H1 (cell line): ENCODE measurements around the gene CNTN5. TPM values are rescaled to one million over a fixed set of nuclear protein-coding genes. Genes with fewer than 3 reads are reported as not detected.

Experiments used
- CTCF ChIA-PET: fragments of 300-600 bp; sonication (Branson Sonifier 250); formaldehyde crosslinking; loops from one replicate; lab custom pipeline; 2021; ENCODE audit not compliant: partially characterized antibody; lab: Charles Lee
- POLR2A ChIA-PET: fragments of 300-600 bp; sonication (Branson Sonifier 250); formaldehyde crosslinking; loops from one replicate; lab custom pipeline; 2021; ENCODE audit warnings: inconsistent platforms; ENCODE audit not compliant: partially characterized antibody; lab: Charles Lee
- DNase-seq, 2 experiments: peaks; one replicate each; pipeline versions ENCODE4 v3.0.0 to v3.0.0-alpha.2; 2010 to 2022; ENCODE audit warnings: low spot score in 2 of 2, low read depth in 1 of 2, mixed read lengths in 1 of 2
- FAIRE-seq: peaks from 2 replicates; lab custom pipeline; 2011; peaks lifted over from hg19 to GRCh38; lab: Jason Lieb, UNC
- H2AFZ ChIP-seq: 2 replicates; pipeline ENCODE4 v1.8.1; 2012; ENCODE audit warnings: low read length, inconsistent platforms
- H2AK5ac ChIP-seq: 2 replicates; pipeline ENCODE4 v1.6.1; 2013; ENCODE audit warnings: low read depth, low read length
- H2BK120ac ChIP-seq: replicated peaks from 2 replicates; pipeline ENCODE3; 2013; ENCODE audit warnings: low read depth, low read length, inconsistent platforms
- H2BK12ac ChIP-seq: 2 replicates; pipeline ENCODE4 v1.6.1; 2013; ENCODE audit warnings: low read depth, low read length
- H2BK15ac ChIP-seq: 2 replicates; pipeline ENCODE4 v1.6.1; 2013; ENCODE audit warnings: low read length
- H2BK20ac ChIP-seq: 2 replicates; pipeline ENCODE4 v1.6.1; 2013; ENCODE audit warnings: low read length
- H2BK5ac ChIP-seq: 2 replicates; pipeline ENCODE4 v1.6.1; 2013; ENCODE audit warnings: low read depth, low read length
- H3K14ac ChIP-seq: 2 replicates; pipeline ENCODE4 v1.6.1; 2013; ENCODE audit warnings: inconsistent platforms; ENCODE audit not compliant: insufficient read length
- H3K18ac ChIP-seq: 2 replicates; pipeline ENCODE4 v1.6.1; 2013; ENCODE audit warnings: low read length; ENCODE audit errors: extremely low read depth
- H3K23ac ChIP-seq: 2 replicates; pipeline ENCODE4 v1.6.1; 2013; ENCODE audit warnings: inconsistent platforms; ENCODE audit not compliant: insufficient read length
- H3K23me2 ChIP-seq: 2 replicates; pipeline ENCODE4 v1.6.1; 2013; ENCODE audit warnings: low read depth, low read length
- H3K27ac ChIP-seq: 2 replicates; pipeline ENCODE4 v1.6.1; 2011; ENCODE audit warnings: low read depth, low read length, inconsistent platforms
- H3K27me3 ChIP-seq, 4 experiments: replicated peaks in 1 of 4; 1 replicate in 1 of 4; 2 replicates in 3 of 4; pipeline versions ENCODE4 v1.6.1 to v1.8.1; 2011 to 2013; ENCODE audit warnings: low read length in 3 of 4, mild to moderate bottlenecking in 3 of 4, inconsistent platforms in 2 of 4, mixed read lengths in 2 of 4, moderate library complexity in 1 of 4; ENCODE audit not compliant: control insufficient read depth in 3 of 4, insufficient read depth in 3 of 4; ENCODE audit errors: extremely low read depth in 1 of 4
- H3K36me3 ChIP-seq, 4 experiments: 2 replicates each; pipeline versions ENCODE4 v1.6.1 to v1.8.1; 2011 to 2013; ENCODE audit warnings: mild to moderate bottlenecking in 4 of 4, low read length in 3 of 4, moderate library complexity in 2 of 4, control low read depth in 1 of 4, inconsistent platforms in 1 of 4; ENCODE audit not compliant: insufficient read depth in 4 of 4, control insufficient read depth in 2 of 4
- H3K4ac ChIP-seq: replicated peaks from 2 replicates; pipeline ENCODE3; 2013; ENCODE audit warnings: low read length, low read depth, mixed read lengths, inconsistent platforms; ENCODE audit not compliant: insufficient read length
- H3K4me1 ChIP-seq, 4 experiments: replicated peaks in 1 of 4; 1 replicate in 1 of 4; 2 replicates in 3 of 4; pipeline versions ENCODE4 v1.6.1 to v1.8.1; 2011 to 2013; ENCODE audit warnings: low read length in 3 of 4, inconsistent platforms in 2 of 4, mixed read lengths in 1 of 4; ENCODE audit not compliant: insufficient read depth in 4 of 4, control insufficient read depth in 3 of 4
- H3K4me2 ChIP-seq, 2 experiments: 2 replicates each; pipeline versions ENCODE4 v1.6.1 to v1.8.1; 2011 to 2013; ENCODE audit warnings: low read depth in 2 of 2, low read length in 2 of 2, control low read depth in 1 of 2, inconsistent platforms in 1 of 2, mild to moderate bottlenecking in 1 of 2; ENCODE audit not compliant: insufficient read depth in 1 of 2
- H3K4me3 ChIP-seq, 4 experiments: fragments of 200-600, 300-600 bp in 1 of 4; sonication (generic), shearing (Covaris generic), sonication (Bioruptor Twin) in 1 of 4; 2 replicates each; pipeline versions ENCODE4 v1.5.1 to v1.8.1; 2011 to 2016; ENCODE audit warnings: low read length in 4 of 4, low read depth in 3 of 4, control low read depth in 2 of 4, inconsistent platforms in 2 of 4, mild to moderate bottlenecking in 2 of 4, mixed read lengths in 1 of 4, moderate library complexity in 1 of 4; ENCODE audit not compliant: insufficient read depth in 2 of 4; ENCODE audit errors: extremely low read depth in 1 of 4
- H3K56ac ChIP-seq: replicated peaks from 2 replicates; pipeline ENCODE3; 2013; ENCODE audit warnings: low read depth, mild to moderate bottlenecking, mixed read lengths, low read length, inconsistent platforms; ENCODE audit not compliant: insufficient read length
- H3K79me1 ChIP-seq: 2 replicates; pipeline ENCODE4 v1.6.1; 2013; ENCODE audit warnings: low read depth, low read length, control low read depth
- H3K79me2 ChIP-seq, 2 experiments: 2 replicates each; pipeline versions ENCODE4 v1.6.1 to v1.8.1; 2012 to 2013; ENCODE audit warnings: low read length in 2 of 2, mild to moderate bottlenecking in 2 of 2, inconsistent platforms in 1 of 2; ENCODE audit not compliant: insufficient read depth in 2 of 2, control insufficient read depth in 1 of 2
- H3K9ac ChIP-seq, 4 experiments: replicated peaks in 1 of 4; 1 replicate in 1 of 4; 2 replicates in 3 of 4; pipeline versions ENCODE4 v1.6.1 to v1.8.1; 2011 to 2013; ENCODE audit warnings: low read depth in 3 of 4, low read length in 3 of 4, control low read depth in 2 of 4, mild to moderate bottlenecking in 2 of 4, moderate library complexity in 2 of 4, inconsistent platforms in 1 of 4; ENCODE audit errors: extremely low read depth in 1 of 4
- H3K9me3 ChIP-seq, 2 experiments: 2 replicates each; pipeline versions ENCODE4 v1.6.1 to v1.8.1; 2012 to 2013; ENCODE audit warnings: mild to moderate bottlenecking in 2 of 2, moderate library complexity in 2 of 2, control low read depth in 1 of 2, inconsistent platforms in 1 of 2, low read depth in 1 of 2, low read length in 1 of 2, mixed read lengths in 1 of 2; ENCODE audit not compliant: insufficient read depth in 2 of 2
- H4K20me1 ChIP-seq, 2 experiments: replicated peaks in 1 of 2; 2 replicates each; pipeline versions ENCODE3 to v1.8.1; 2011 to 2013; ENCODE audit warnings: inconsistent platforms in 2 of 2, low read length in 2 of 2, mild to moderate bottlenecking in 1 of 2; ENCODE audit not compliant: insufficient read depth in 2 of 2, control insufficient read depth in 1 of 2
- H4K5ac ChIP-seq: 2 replicates; pipeline ENCODE4 v1.6.1; 2013; ENCODE audit warnings: low read length, low read depth, mixed read lengths, inconsistent platforms; ENCODE audit not compliant: insufficient read length
- H4K8ac ChIP-seq: 2 replicates; pipeline ENCODE4 v1.8.0; 2013; ENCODE audit warnings: mild to moderate bottlenecking, moderate library complexity, low read length, inconsistent platforms; ENCODE audit not compliant: insufficient read depth; ENCODE audit errors: extremely low read depth
- H4K91ac ChIP-seq: replicated peaks from 2 replicates; pipeline ENCODE3; 2013; ENCODE audit warnings: low read length, mixed read lengths, inconsistent platforms; ENCODE audit not compliant: insufficient read length
- ATF2 ChIP-seq: IDR thresholded peaks from 2 replicates; pipeline ENCODE4 v1.6.1; 2012; ENCODE audit warnings: low read length, inconsistent platforms
- BCL11A ChIP-seq, 2 experiments: IDR thresholded peaks; one replicate each; pipeline ENCODE4 v1.6.1; 2011; ENCODE audit warnings: low read depth in 2 of 2, low read length in 2 of 2, mild to moderate bottlenecking in 2 of 2
- CEBPB ChIP-seq: IDR thresholded peaks from 2 replicates; pipeline ENCODE4 v1.6.1; 2012; ENCODE audit warnings: low read depth, low read length
- CREB1 ChIP-seq: IDR thresholded peaks from 2 replicates; pipeline ENCODE4 v1.6.1; 2012; ENCODE audit warnings: inconsistent platforms
- EGR1 ChIP-seq: IDR thresholded peaks from 2 replicates; pipeline ENCODE4 v1.6.1; 2011; ENCODE audit warnings: low read depth, low read length, borderline replicate concordance
- GABPA ChIP-seq: IDR thresholded peaks from 2 replicates; pipeline ENCODE4 v1.6.1; 2011; ENCODE audit warnings: mild to moderate bottlenecking, low read length, moderate library complexity, borderline replicate concordance; ENCODE audit not compliant: insufficient read depth
- KDM1A ChIP-seq: fragments of 200-600, 300-600 bp; sonication (generic); IDR thresholded peaks from 2 replicates; pipeline ENCODE4 v1.7.1; 2016; ENCODE audit warnings: mild to moderate bottlenecking, low read length, borderline replicate concordance
- MAFK ChIP-seq: IDR thresholded peaks from 2 replicates; pipeline ENCODE4 v1.6.1; 2012; ENCODE audit warnings: low read depth, mild to moderate bottlenecking, improper control_type of control experiment, low read length
- POLR2A ChIP-seq, 2 experiments: IDR thresholded peaks; 1 replicate in 1 of 2; 2 replicates in 1 of 2; pipeline ENCODE4 v1.6.1; 2011; ENCODE audit warnings: low read depth in 2 of 2, low read length in 2 of 2, mild to moderate bottlenecking in 2 of 2; ENCODE audit errors: control extremely low read depth in 1 of 2
- SIN3A ChIP-seq, 2 experiments: IDR thresholded peaks in 1 of 2; conservative IDR thresholded peaks in 1 of 2; 2 replicates each; pipeline ENCODE4 v1.6.1; 2011 to 2012; ENCODE audit warnings: low read length in 2 of 2, improper control_type of control experiment in 1 of 2, low read depth in 1 of 2, mild to moderate bottlenecking in 1 of 2
- SIX5 ChIP-seq: IDR thresholded peaks from 2 replicates; pipeline ENCODE4 v1.6.1; 2011; ENCODE audit warnings: mild to moderate bottlenecking, low read depth, low read length
- SRF ChIP-seq: IDR thresholded peaks from 2 replicates; pipeline ENCODE4 v1.6.1; 2011; ENCODE audit warnings: mild to moderate bottlenecking, low read depth, low read length, moderate library complexity
- USF2 ChIP-seq: IDR thresholded peaks from 2 replicates; pipeline ENCODE4 v1.6.1; 2011; ENCODE audit warnings: low read length, improper control_type of control experiment
- WGBS, 2 experiments: shearing (Covaris generic) in 1 of 2; methylation state at CpG; one replicate each; pipeline versions ENCODE4 v1.1.6 to v1.1.7; 2013 to 2015; ENCODE audit warnings: low lambda C conversion rate in 2 of 2, mixed read lengths in 2 of 2, inconsistent platforms in 1 of 2, low coverage in 1 of 2, missing lambda C conversion rate in 1 of 2; ENCODE audit not compliant: insufficient replicate concordance in 2 of 2, insufficient coverage in 1 of 2, insufficient read length in 1 of 2; ENCODE audit errors: extremely low coverage in 1 of 2, missing lambda C conversion rate in 1 of 2; 5-methylcytosine and 5-hydroxymethylcytosine counted together
- polyA plus RNA-seq, 7 experiments: library from polyadenylated mRNA; depleted of rRNA in 3 of 7; stranded (reverse) in 5 of 7; unstranded in 2 of 7; fragments of >200 nt in 5 of 7; fragments of 200-250 nt in 2 of 7; gene quantifications; 1 replicate in 5 of 7; 2 replicates in 1 of 7; 4 replicates in 1 of 7; pipeline versions ENCODE4 v1.2.1 to v1.2.3, GENCODE V29; 2011 to 2013; ENCODE audit warnings: missing spikeins in 2 of 7, mixed read lengths in 2 of 7
- total RNA-seq: library from RNA; stranded (reverse); fragmentation: NEBNext Ultra II Directional; extraction: Animal tissue kit (Norgen Biotek cat#: 25700); gene quantifications from 2 replicates; pipeline ENCODE4 v1.2.1, GENCODE V29; 2021

The CNTN5 gene
- total and polyA plus RNA-seq, 2 of the 8 experiments (the other 6 are each of a cell fraction or from before 2014, with no cell fraction given) = not detected

GRCh38 chr11:100031973-100032372 is 1011.2 kb downstream of the CNTN5 start:
- H3K27ac ChIP-seq = no peak overlapping the region
- H4K8ac ChIP-seq = no peak overlapping the region
- H3K23ac ChIP-seq = no peak overlapping the region
- ChIA-PET POLR2A (no interaction called here), CTCF (no interaction called here)
- H2BK5ac ChIP-seq = no peak overlapping the region
- no peak overlapping the region for H2BK15ac ChIP-seq
- H3K4me3 ChIP-seq = no peak overlapping the region
- H3K4me2 ChIP-seq = no peak overlapping the region
- H3K9me3 ChIP-seq = no peaks in the 10 kb centered on the region; a peak in 1 of 4 replicates
- 100% methylated on average over 1 of the region's 1 CpG; no CpG with 5 or more reads in 1 of the 2 experiments for WGBS, 2 experiments
- H3K18ac ChIP-seq = no peak overlapping the region
- H3K27me3 ChIP-seq = no peaks in the 10 kb centered on the region
- H3K4me1 ChIP-seq = no peaks in the 10 kb centered on the region
- H3K79me2 ChIP-seq = no peaks in the 10 kb centered on the region
- no peak overlapping the region for H3K9ac ChIP-seq
- H2AK5ac ChIP-seq = no peak overlapping the region
- H4K20me1 ChIP-seq = no peaks in the 10 kb centered on the region
- no peaks in the 10 kb centered on the region for H3K79me1 ChIP-seq
- no peak overlapping the region for H2AFZ ChIP-seq
- H3K23me2 ChIP-seq = no peaks in the 10 kb centered on the region
- H3K14ac ChIP-seq = no peak overlapping the region
- no peak overlapping the region for H3K4ac ChIP-seq
- H4K5ac ChIP-seq = no peak overlapping the region
- no peak overlapping the region for H2BK20ac ChIP-seq
- H3K56ac ChIP-seq = no peak overlapping the region
- no peaks in the 10 kb centered on the region for H3K36me3 ChIP-seq
- DNase-seq (no peak), FAIRE-seq (no peak)
- H4K91ac ChIP-seq = no peak overlapping the region
- no peak overlapping the region for H2BK12ac ChIP-seq
- no peak overlapping the region for H2BK120ac ChIP-seq
- no peak for TF ChIP-seq ATF2
- no peak for TF ChIP-seq POLR2A (IDR thresholded peaks at IDR 0.05; ENCODE audit: control extremely low read depth in 1 of 2, low read depth in 2 of 2, low read length in 2 of 2)
- no peak for TF ChIP-seq SIX5
- no peak for TF ChIP-seq SIN3A (conservative IDR thresholded peaks at IDR 0.05 in 1 of 2, IDR thresholded peaks at IDR 0.05 in 1 of 2; ENCODE audit: low read depth in 1 of 2, low read length in 2 of 2)
- TF ChIP-seq USF2 = no peak
- no peak for TF ChIP-seq EGR1
- no peak for TF ChIP-seq GABPA
- no peak for TF ChIP-seq SRF
- TF ChIP-seq KDM1A = no peak
- TF ChIP-seq CEBPB = no peak
- TF ChIP-seq BCL11A (IDR thresholded peaks at IDR 0.05; ENCODE audit: low read depth in 2 of 2, low read length in 2 of 2) = no peak
- no peak for TF ChIP-seq MAFK
- TF ChIP-seq CREB1 = no peak
